COLO668 (cell line): ENCODE results near the gene ARHGEF19.
"Not testable (repeated sequence)": the region's sequence is repeated elsewhere in the genome, so short reads cannot be mapped to it uniquely, and the experiment has no call there.

Experiments used
- DNase-seq: peaks from one replicate; lab custom pipeline; 2025; ENCODE audit not compliant: unreplicated experiment; lab: John Stamatoyannopoulos, UW

The ARHGEF19 gene

GRCh38 chr1:16183179-16183578 lies 29.3 kb downstream of the ARHGEF19 start:
- no peak for DNase-seq

DNA sequence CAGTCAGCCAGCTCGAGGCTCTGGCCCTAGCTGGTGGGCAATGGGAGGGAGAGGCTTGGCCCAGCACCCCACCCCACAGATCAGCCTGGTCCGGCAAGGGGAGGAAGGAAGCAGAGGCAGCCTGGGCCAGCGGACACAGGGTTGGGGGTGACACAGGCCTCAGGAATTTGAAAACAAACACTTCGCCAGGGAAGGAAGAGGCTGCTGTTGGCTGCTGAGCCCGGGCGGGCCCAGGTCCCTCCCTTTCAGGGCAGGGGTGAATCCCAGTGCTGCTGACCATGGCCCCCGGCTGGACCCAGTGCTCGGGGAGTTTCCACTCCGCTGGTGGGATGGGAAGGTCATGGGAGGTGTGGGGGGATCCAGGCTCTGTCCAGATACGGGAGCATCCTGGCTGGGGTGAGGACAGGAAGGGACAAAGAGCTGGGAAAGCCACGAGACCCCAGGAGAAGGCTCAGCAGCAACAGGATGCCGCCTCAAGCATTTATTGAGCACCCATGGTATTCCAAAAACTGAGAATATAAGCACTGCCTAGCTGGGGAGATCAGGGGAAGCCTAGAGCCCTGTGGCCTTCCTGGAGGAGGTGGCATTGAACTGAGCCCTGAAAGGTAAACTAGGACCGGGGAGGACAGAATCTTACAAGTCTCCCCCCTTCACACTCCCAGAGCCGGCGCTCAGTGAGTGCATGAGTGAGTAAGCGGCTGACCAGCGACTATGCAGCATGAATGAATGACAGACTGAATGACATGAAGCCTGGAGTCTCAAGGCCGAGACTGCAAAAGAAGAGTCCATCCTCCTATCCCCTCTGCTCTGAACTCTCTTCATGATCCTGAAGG lies 30.3 kb downstream of the ARHGEF19 start:
- peak; percentile 34 for DNase-seq

GRCh38 chr1:16180291-16180824 lies 32.1 kb downstream of the ARHGEF19 start:
- no peak for DNase-seq

- DNase-seq: no peak
Measured at GRCh38 chr1:16178596-16179497, 33.6 kb downstream of the ARHGEF19 start.

- DNase-seq: no peak
Measured at GRCh38 chr1:16177306-16177705, 35.1 kb downstream of the ARHGEF19 start.

- DNase-seq: no peak
Measured at GRCh38 chr1:16176653-16177052, 35.8 kb downstream of the ARHGEF19 start.

DNA sequence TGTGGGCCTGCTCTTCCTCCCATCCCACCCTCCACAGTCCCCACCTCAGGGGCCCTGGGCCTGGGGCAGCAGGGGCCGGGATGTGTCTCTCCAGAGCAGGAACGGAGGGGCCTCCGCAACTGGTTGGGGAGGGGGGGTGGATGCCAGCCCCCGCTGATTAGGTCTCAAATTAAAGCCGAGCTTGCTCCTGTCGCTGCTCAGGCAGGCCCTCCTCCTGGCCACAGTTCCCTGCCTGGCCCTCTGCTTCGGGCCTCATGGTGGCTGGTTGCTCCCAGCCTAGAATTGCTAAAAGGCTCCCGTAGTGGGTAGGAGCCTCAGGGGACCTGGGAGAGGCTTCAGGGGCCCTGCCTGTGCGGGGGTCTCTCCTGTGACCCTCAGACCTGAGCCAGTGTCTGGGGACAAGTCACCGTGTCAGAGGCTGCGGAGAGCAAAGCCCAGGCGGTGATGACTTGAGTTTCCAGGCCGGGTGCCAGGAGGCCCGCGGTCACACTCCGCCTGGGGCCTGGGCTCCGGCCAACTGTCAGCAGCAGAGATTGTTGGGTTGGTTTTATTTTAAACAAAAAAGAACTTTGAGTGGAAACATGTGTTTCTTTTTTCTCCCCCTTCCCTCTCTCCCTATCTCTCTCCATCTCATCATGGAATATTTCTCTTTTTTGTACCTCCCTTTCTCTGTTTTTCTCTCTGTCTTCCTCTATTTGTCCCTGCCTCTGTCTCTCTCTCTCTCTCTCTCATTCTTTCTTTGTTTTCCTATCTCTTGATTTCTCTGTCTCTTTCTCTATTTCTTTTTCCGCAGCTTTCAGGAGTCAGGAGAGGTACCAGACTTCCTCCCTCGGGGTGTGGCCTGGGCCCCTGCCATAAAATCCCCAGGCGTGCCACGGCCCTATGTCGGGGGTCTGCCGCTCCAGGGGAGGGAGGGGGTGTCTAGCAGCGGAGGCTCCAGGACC lies 36.6 kb downstream of the ARHGEF19 start:
- DNase-seq: no peak

GRCh38 chr1:16174886-16175598 lies 37.4 kb downstream of the ARHGEF19 start:
- DNase-seq: no peak

DNA sequence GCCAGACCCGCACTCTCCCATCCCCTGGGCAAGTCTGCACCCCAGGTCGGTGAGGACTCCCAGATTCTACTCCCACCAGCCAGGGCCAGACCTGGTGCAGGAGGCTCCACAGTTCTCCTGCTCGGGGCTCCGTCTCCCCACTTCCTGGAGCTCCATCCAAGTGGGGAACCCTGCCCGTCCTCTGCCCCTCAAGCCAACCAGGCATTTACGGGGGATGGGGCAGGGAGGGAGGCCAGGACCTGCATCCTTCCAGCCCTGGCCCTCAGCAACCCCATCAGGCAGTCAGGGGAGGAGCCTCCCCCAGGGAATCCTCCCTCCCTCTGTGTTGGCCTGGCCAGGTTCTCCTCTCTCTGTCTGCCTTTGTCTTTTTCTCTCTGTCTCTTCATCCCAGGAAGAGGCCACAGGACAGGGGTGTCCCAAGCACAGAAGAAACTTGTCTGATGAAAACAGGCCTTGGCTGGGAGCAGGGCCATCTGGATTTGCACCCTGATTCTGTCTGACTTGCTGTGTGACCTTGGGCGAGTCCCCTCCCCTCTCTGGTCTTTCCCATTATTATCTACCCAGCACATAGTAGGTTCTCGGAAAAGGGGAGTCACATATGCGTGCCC lies 38.1 kb downstream of the ARHGEF19 start:
- DNase-seq: no peak

DNA sequence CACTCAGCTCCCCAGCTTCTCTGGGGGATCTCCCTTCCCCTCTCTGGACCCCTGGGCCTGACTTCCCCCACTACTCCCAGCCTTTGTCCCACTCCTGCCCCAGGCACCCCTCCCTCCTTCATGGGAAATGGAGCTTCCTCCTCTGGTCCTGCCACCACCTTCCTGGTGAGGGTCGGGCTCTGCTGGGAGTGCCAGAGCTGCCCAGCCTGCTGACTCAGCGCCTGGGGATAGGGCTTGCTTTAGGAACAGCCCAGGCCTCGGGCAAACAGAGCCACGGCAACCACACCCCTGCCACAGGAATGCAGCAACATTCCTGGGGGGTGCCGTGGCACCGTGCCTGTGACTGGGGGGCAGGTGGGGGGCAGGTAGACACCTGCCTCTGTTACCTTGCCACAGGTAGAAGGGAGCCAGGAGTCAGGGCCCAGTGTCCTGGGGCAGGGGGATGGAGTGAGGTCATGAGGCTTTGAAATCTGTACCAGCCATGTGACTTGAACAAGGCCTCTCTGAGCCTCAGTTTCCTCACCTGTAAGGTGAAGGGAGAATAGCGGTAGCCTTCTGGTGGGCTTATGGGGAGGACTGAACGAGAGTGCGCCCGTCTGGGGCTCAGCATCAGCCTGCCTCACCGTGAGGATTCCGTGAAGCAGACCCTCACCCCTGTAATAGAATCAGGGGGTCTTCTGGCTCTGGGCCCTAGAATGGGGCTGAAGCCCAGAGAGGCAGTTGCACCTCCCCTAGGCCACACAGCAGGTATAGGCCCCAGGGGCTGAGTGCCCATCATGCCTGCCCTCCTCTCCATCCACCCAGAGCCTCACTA lies 38.8 kb downstream of the ARHGEF19 start:
- no peak for DNase-seq

- DNase-seq: no peak
Measured at GRCh38 chr1:16172964-16173446, 39.4 kb downstream of the ARHGEF19 start.

DNA sequence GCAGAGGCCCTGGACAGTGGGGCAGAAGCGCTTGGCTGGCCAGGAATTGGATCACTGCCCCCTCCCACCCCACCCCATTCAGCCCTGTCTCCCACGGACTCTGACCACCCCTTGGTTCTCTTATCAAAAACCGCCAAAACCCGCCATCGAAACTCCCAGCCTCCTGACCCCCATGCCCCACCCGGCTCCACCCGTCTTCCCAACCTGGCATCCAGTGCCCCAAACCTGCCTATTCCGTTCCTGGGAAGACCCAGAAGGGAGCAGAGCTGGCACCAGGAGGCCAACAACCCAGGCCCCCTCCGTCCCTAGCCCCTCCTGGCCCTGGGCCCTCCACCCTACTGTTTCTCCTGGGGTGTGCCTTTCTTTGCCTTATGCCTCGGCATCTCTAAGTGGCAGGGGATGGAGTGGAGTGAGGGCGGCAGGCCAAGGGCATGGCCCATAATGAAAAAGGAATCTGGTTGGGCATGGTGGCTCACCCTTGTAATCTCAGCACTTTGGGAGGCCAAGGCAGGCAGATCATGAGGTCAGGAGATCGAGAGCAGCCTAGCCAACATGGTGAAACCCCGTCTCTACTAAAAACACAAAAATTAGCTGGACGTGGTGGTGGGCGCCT lies 40.1 kb downstream of the ARHGEF19 start:
- DNase-seq: no peak

GRCh38 chr1:16171314-16172151 lies 40.9 kb downstream of the ARHGEF19 start:
- DNase-seq: no peak

GRCh38 chr1:16170283-16170673 lies 42.2 kb downstream of the ARHGEF19 start:
- DNase-seq: no peak

- no peak for DNase-seq
Measured at GRCh38 chr1:16168622-16169360, 43.7 kb downstream of the ARHGEF19 start.

- not testable (repeated sequence) for DNase-seq
Measured at GRCh38 chr1:16168144-16168495, 44.3 kb downstream of the ARHGEF19 start.
